Erythroblast (primary cell): ENCODE data around the gene CYP2W1.
A peak's percentile ranks its signal among the peaks of the same experiment; 100 is the strongest.

Experiments used
- DNase-seq, 2 experiments: peaks; one replicate each; lab custom pipeline; 2025; lab: John Stamatoyannopoulos, UW
- GATA1 ChIP-seq: IDR thresholded peaks from 2 replicates; pipeline ENCODE4 v1.6.1; 2011; ENCODE audit warnings: low read depth, mild to moderate bottlenecking, control low read depth, low read length, moderate library complexity
- POLR2A ChIP-seq: IDR thresholded peaks from 2 replicates; pipeline ENCODE4 v1.6.1; 2011; ENCODE audit warnings: mild to moderate bottlenecking, low read length

Gene CYP2W1

DNA sequence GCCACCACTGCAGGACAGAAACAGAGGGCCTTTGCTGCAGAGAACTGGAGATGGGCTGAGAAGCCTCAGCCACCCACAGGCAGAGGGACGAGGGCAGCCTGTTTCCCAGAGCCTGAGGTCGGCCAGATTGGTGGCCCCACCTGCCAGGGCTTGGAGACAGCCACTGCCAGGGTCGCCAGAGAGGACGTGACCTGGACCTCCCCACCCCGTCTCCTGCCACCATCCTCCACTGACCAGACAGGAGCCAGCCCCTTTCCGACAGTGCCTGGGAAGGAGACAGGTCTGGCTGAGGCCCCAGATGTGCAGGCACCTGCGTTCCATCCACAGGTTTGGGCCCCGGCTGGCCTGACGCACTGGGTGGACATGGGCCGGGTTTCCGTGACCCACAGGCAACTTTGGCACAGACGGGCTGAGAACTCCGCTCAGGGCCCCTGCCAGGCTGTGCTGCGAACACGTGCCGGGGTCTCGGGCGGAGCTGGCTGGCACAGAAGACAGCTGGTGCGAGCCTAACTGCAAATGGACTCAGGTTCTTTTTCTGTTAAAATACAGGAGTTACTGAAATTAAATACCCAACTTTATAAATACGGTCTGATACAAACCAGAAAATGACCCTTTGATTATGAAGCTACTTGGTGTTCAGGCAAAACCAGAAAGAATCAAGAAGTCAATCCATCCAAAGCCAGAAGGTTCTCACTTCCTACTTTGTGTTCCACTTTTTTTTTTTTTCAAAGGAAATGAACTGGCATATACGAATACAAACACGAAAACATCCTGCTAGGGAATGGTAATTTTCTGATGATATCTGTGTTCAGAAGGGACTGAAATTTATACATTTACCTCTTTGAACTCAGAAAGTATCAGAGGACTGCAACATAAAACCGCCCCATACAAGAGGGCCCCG is 14.5 kb upstream of the CYP2W1 start:
- DNase-seq, result no peak
- no peak for TF ChIP-seq POLR2A
- TF ChIP-seq GATA1, result no peak

DNA sequence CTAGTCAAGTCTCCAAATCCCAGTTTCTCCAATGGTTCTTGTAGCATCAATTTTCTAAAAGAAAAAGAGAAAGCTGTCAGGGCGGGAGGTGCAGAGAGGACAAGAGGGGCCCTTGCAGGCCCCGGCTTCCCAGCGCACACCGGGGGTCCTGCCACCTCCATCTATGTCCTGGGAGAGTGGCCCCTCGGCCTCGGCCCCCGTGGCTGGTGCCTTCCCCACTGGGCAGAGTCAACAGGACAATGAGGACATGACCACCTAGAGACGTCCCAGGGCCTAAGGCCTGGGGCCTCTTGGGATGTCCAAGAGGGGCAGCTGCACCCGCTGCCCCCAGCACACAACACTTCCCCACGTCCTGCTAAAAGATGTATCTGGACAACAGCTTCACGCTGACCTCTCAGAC is 13.6 kb upstream of the CYP2W1 start:
- no peak for DNase-seq
- TF ChIP-seq POLR2A, result no peak
- no peak for TF ChIP-seq GATA1

DNA sequence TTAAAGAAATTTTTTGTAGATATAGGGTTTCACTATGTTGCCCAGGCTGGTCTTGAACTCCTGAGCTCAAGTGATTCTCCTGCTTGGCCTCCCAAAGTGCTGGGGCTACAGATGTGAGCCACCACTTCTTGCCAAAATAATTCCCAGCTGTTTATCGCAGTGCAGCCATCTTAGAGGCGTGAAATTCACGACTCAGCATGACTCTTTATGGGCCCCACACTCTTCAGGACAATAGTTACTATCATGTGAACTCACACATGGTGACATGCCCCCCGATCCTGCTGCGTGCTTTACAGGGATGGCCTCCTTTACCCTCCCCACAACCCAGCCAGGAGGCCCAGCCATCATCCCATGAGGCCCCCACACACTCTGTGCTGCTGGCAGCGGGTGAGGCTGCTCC is 12.2 kb upstream of the CYP2W1 start:
- TF ChIP-seq GATA1, result no peak
- TF ChIP-seq POLR2A, result no peak
- DNase-seq, result peak; percentile 63 to 69

DNA sequence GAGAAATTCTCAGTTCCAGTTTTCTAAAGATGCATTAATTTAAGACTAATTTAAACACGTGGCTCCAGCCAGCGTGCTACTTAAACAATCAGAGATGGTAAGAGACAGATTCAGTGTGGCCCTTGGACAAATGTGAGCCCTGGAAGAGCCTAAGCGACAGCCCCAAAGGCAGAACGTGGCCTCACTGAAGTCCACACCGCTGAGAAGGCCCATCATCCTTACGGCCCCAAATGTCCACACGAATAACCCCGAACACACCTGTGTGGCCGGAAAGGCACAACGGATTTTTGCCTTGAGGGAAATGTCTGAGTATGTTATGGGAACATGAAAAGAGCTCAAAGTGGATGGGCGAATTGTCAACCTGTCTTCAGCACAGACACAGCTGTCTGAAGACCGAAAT is 10.9 kb upstream of the CYP2W1 start:
- DNase-seq, result no peak
- TF ChIP-seq GATA1 (no peak), POLR2A (no peak)

DNA sequence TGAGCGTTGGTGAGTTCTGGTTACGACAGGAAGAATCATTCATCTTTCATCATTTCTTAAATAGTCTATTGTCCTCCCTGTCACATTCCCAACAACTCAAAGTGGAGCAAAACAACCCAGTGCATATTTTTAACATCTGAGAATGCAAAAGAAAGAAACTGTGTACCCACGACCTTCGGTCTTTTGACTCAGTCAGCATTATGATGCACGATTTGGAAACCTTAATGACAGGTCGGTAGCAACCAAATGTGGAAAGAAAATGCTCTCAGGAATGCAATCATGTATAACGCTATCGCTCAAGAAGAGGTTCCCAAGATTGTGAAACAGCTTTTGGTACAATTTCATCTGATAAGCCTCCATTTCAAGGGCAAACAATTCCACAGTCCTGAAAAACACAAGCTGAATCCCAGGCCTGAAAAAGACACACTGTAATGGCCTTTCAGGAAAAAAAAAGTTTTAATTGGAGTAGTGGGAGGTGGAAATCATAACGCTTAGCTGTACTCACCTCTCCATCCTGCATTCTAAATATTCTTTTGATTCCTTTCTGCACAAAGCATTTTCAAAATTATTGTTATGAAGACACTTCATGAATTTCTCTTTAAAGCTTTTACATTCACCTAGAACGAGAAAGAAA is 10.2 kb upstream of the CYP2W1 start:
- TF ChIP-seq GATA1 (no peak), POLR2A (no peak)
- DNase-seq, result no peak

DNA sequence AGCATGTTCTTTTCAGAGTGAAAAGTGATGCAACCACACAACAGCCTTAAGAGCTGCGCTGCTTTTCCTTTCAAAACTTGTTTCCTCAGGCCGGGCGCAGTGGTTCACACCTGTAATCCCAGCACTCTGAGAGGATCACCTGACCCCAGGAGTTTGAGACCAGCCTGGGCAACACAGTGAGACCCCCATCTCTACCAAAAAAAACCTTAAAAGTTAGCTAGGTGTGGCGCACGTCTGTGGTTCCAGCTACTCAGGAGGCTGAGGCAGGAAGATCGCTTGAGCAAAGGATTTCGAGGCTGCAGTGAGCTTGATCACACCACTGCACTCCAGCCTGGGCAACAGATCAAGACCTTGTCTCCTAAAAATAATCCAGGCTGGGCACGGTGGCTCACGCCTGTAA is 9.7 kb upstream of the CYP2W1 start:
- TF ChIP-seq GATA1 (no peak), POLR2A (no peak)

DNA sequence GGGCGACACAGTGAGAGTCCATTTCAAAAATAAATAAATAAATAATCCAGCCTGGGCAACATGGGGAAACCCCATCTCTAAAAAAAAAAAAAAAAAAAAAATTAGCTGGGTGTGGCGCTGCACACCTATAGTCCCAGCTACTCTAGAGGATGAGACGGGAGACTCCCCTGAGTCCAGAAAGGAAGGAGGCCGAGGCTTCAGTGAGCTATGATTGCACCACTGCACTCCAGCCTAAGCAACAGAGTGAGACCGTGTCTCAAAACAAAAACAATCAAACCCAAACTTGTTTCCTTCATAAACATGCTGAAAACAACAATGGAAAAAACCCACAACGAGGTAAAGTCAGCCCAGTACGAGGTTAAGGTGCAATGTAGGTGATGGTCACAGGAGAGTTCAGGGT is 8.8 kb upstream of the CYP2W1 start:
- TF ChIP-seq POLR2A (no peak), GATA1 (no peak)
- peak in 1 of 2 experiments; percentile 40 for DNase-seq

More for the DNA sequence above, 9.7 kb upstream of the CYP2W1 start:
- no peak for DNase-seq

DNA sequence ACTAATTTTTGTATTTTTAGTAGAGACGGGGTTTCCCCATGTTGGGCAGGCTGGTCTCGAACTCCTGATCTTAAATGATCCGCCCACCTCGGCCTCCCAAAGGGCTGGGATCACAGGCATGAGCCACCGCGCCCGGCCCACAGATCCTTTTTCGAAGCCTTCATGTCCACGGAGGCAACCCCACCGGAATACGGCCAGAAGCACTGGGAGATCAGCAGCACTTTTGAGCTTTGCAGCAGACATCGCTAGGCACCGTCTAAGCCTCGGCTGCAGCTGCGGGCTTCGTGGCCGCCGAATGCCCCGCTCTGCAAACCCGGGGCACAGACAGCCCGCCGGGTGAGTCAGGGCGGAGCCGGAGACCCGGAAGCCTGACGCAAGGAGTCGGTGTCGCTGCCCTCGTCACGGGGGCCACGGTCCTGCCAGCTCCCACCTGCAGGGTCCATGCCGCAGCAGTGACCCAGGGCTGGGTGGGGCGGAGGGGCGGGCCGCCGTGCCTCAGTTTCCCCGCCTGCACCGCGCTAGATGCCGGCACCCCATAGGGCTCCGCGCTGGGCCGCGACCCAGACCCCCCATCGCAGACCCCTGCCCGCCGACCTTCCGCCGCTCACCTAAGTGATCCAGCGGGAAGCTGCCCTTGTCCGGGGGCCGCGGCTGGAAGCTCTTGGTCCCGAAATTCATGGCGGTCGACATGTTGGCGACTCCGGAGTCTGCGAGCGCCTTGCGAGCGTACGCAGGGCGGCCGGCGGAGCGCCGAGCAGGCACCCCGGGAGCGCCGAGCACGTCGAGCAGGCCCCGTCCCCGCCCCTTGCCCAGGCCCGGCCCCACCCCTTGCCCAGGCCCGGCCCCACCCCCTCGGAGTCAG is 7.9 kb upstream of the CYP2W1 start, which contains the start of gene COX19:
Gene COX19, minus strand, starts transcription at position 730 of the 862 bp plus-strand sequence. Its CDS starts 40 bp downstream, at position 690.
- peak; percentile 70 for TF ChIP-seq POLR2A
- TF ChIP-seq GATA1, result no peak
- peak; percentile 94 to 96 for DNase-seq

DNA sequence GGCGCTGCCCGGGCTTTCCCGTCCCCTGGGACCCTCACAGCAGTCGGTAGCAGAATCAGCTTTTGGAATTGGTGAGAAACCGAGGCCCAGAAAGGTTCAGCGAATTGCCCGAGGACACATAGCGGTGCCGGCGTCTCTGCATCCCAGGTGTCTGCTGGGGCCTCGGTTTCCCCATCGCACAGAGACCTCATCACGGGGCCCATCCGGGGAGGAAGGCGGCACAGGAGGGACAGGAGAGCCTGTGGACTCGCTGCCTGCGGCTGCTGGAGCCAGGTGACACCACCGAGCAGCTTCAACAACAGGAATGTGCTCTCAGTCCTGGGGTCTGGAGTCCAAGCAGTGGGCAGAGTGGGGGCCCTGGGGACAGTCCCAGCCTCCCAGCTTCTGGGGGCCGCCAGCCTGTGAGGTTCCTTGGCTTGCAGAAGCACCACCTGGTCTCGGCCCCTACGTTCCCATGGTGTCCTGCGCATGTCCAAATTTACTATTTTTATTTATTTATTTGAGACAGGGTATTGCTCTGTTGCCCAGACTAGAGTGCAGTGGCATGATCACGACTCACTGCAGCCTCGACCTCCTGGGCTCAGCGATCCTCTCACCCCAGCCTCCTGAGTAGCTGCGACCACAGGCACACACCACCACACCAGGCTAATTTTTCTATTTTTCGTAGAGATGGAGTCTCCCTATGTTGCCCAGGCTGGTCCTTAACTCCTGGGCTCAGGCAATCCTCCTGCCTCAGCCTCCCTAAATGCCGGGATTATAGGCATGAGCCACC is 7.1 kb upstream of the CYP2W1 start:
- no peak for TF ChIP-seq GATA1
- TF ChIP-seq POLR2A, result no peak
- no peak for DNase-seq

DNA sequence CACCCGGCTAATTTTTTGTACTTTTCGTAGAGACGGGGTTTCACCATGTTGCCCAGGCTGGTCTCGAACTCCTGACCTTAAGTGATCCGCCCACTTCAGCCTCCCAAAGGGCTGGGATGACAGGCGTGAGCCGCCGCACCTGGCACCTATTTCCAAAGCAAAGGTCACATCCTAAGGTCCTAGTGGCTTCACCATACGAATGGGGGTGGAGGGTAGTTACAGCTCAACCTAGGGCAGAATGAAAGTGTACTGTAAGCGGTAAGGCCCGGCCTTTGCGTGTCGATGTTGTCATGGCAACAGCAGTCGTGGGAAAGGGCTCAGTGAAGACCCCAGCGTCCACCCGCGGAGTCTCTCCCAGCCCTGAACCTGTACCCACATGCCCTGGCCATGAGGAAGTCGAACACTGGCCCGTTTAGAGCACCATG is 6.1 kb upstream of the CYP2W1 start:
- DNase-seq, result no peak

DNA sequence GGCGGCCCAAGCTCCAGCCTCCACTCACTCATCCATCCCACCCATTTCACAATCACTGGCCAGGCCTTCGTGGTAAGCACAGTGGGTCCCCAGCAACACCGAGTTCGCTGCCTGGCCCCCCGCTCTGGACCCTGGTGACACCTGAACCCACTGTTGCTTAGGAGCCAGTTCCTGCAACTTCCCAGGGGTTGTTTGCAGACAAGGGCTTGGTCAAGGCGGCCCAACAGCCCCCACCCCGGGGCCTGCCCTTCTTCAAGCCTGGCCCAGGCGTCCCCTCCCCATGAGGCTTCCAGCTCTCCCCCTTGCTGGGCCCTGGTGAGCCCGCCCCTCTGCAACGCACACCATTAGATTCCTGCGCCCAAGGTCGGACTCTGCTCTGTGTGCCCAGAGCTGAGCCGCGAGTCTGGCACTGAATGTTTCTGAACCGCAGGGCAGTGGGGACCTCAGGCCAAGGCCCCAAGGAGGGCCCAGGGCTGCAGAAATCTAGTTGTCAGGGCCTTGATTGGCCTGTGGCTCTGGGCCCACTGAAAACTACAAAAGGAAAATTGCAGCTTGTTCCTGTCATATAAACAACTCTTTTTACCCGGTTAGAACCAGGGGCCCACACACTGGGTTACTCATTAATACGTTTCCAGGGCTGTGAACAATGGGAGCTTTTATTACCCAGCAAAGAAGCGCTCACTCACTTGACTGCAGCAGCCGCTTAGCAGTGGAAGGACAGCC is 5.5 kb upstream of the CYP2W1 start:
- TF ChIP-seq POLR2A (no peak), GATA1 (no peak)
- no peak for DNase-seq

More for the DNA sequence above, 6.1 kb upstream of the CYP2W1 start:
- TF ChIP-seq GATA1 (no peak), POLR2A (no peak)

DNA sequence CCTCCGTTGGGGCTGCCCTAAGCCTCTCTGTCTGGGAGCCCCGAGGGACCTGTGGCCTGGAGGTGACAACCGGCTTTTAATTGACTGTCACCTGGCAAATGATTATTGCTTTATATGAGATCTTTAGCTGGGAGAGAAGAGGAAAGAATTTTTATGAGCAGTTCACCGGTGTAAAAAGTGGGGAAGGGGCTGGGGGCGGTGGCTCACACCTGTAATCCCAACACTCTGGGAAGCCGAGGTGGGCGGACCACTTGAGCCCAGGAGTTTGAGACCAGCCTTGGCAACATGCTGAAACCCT is 5.0 kb upstream of the CYP2W1 start:
- DNase-seq, result no peak
- TF ChIP-seq GATA1 (no peak), POLR2A (no peak)
